Tibial artery (tissue), 4 donors: ENCODE data around the gene CRYBB3.

Experiments
- DNase-seq, 2 donors: peaks; one replicate each; pipeline ENCODE4 v3.0.0-alpha.2; 2019
- H3K27ac ChIP-seq, 2 donors: fragments of 200-600 bp; sonication (generic) in 1 of 2; 1 replicate in 1 of 2; 2 replicates in 1 of 2; pipeline ENCODE4 v1.5.1; 2018 to 2019; ENCODE audit warnings: mild to moderate bottlenecking in 1 of 2
- H3K27me3 ChIP-seq, 2 donors: fragments of 200-600 bp; sonication (generic) in 1 of 2; one replicate each; pipeline versions ENCODE4 v1.5.1 to v1.6.0; 2016 to 2019
- H3K36me3 ChIP-seq, 3 donors: fragments of 200-600 bp; sonication (generic) in 2 of 3; one replicate each; pipeline ENCODE4 v1.5.1; 2016 to 2019; ENCODE audit warnings: mild to moderate bottlenecking in 2 of 3
- H3K4me1 ChIP-seq, 4 donors: fragments of 200-600 bp; sonication (generic) in 2 of 4; 1 replicate in 3 of 4; 2 replicates in 1 of 4; pipeline ENCODE4 v1.5.1; 2016 to 2019
- H3K4me3 ChIP-seq, 2 donors: fragments of 200-600 bp; sonication (generic) in 1 of 2; 1 replicate in 1 of 2; 2 replicates in 1 of 2; pipeline ENCODE4 v1.5.1; 2018 to 2019; ENCODE audit warnings: mild to moderate bottlenecking in 2 of 2
- H3K9me3 ChIP-seq, 3 donors: fragments of 200-600 bp; sonication (generic) in 1 of 3; one replicate each; pipeline ENCODE4 v1.5.1; 2016 to 2019
- CTCF ChIP-seq, 2 experiments: fragments of 200-600 bp in 1 of 2; fragments of 450-650 bp in 1 of 2; IDR thresholded peaks; one replicate each; pipeline ENCODE4 v1.5.1; 2017 to 2019; ENCODE audit warnings: antibody characterized with exemption in 2 of 2, mild to moderate bottlenecking in 1 of 2, moderate library complexity in 1 of 2
- intact Hi-C: fragments of 100-400 bp; cut with DNase I; formaldehyde crosslinking; loops from one replicate; pipeline ENCODE4 v1.15.0; 2023; ENCODE audit warnings: low total_unique reads

The CRYBB3 gene

GRCh38 chr22:25160120-25160996 is 39.3 kb upstream of the CRYBB3 start:
- H3K36me3 ChIP-seq: peaks cover 0 to 16% (median 11%) of the 10 kb centered on the region in 3 donors
- H3K27ac ChIP-seq: no peak overlapping the region
- H3K4me3 ChIP-seq: no peak overlapping the region
- H3K27me3 ChIP-seq: no peaks in the 10 kb centered on the region
- no peak for TF ChIP-seq CTCF (IDR thresholded peaks at IDR 0.05)
- H3K4me1 ChIP-seq: peaks cover 0 to 51% (median 30%) of the 10 kb centered on the region in 4 donors
- intact Hi-C loops: no loop called here
- no peaks in the 10 kb centered on the region for H3K9me3 ChIP-seq
- DNase-seq: no peak

DNA sequence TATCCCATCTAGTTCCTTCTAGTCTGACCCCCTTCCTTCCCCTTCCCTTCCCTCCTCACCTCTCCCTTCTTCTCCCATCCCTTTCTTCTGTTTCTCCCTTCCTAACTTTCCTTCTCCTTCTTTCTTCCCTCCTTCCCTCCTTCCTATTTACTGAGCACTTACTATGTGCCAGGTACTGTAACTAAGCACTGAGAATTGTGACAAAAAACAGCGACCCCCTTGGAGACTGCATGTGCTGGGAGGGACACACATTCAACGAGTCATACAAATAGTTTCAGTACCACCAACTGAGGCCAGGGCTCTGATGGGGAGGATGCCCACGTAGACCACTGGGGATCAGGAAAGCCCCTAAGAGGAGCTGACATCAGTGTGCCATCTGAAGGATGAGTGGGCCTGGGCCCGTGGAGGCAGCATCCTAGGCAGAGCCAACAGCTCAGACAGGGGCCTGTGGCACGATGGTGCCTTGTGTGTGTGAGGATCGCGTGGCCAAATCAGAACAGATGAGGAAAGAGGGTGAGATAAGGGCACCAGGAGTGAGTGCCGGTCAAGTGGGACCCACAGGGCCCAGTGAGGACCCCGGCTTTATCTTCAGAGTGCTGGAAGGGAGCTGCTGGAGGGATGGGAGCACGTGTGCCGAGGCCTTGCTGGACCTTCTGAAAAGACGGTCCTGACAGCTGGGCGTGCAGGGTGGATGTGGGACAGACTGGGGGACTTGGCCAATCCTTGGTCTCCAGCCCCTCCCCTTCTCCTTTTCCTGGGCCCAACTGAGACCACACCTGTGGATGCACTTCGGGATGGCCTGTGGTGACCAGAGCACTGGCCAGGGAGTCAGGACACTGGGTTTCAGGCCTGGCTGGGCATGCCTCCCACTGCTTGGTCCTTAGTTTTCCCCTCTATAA is 38.4 kb upstream of the CRYBB3 start:
- peaks cover 0 to 60% (median 33%) of the 10 kb centered on the region in 4 donors for H3K4me1 ChIP-seq
- no peak overlapping the region for H3K4me3 ChIP-seq
- no peaks in the 10 kb centered on the region for H3K9me3 ChIP-seq
- H3K36me3 ChIP-seq: peaks cover 0 to 16% (median 11%) of the 10 kb centered on the region in 3 donors
- H3K27me3 ChIP-seq: no peaks in the 10 kb centered on the region
- intact Hi-C loops: no loop called here
- DNase-seq: no peak
- TF ChIP-seq CTCF (IDR thresholded peaks at IDR 0.05): no peak
- no peak overlapping the region for H3K27ac ChIP-seq

DNA sequence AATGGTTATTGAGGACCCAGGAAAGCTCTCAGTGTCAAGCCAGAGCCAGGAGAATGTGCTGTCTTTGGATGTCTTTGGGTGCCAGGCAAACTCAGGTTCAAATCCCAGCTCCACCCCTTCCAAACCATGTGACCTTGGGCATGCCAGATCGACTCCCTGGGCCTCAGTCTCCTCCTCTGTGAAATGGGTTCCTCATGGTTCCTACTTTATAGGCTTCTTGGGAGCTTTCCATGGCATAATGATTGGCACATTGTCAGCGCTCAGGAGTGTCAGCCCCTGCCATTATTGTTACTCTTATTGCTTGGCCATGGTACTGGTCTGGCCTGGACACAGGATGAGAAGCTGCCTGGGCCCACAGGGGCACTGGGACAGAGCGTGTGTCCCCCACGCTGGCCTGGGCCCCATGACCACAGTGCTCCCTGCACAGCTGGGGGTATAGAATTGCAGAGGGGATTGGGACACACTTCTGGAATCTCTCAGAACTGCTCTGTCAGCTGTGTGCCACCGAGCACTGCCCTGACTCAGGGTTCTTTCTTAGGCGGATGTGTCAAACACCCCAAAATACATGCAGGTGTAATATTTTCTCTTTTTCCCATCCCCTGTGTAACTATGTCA is 37.6 kb upstream of the CRYBB3 start:
- H3K27ac ChIP-seq: no peak overlapping the region
- intact Hi-C loops: no loop called here
- H3K27me3 ChIP-seq: no peaks in the 10 kb centered on the region
- no peaks in the 10 kb centered on the region for H3K9me3 ChIP-seq
- H3K4me3 ChIP-seq: no peak overlapping the region
- H3K4me1 ChIP-seq: peaks cover 0 to 61% (median 35%) of the 10 kb centered on the region in 4 donors
- peaks cover 0 to 16% (median 11%) of the 10 kb centered on the region in 3 donors for H3K36me3 ChIP-seq
- no peak for DNase-seq
- no peak for TF ChIP-seq CTCF (IDR thresholded peaks at IDR 0.05)

DNA sequence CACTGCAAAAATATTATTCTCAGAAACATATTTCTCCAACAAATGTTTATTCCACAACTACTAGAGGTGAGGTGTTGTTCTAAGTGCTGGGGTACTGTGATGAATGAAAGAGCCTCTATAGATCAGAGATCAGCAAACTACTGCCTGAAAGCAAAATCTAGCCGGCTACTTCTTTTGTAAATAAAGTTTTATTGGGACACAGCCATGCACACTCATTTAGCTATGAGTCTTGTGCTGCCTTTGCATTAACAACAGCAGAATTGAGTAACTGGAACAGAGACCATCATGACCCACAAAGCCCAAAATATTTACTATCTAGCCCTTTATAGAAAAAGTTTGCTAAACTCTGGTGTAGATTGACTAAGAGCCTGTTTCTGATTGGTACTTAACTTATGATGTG is 37.1 kb upstream of the CRYBB3 start:
- no peak overlapping the region for H3K4me3 ChIP-seq
- intact Hi-C loops: no loop called here
- no peaks in the 10 kb centered on the region for H3K27me3 ChIP-seq
- H3K36me3 ChIP-seq: peaks cover 0 to 16% (median 11%) of the 10 kb centered on the region in 3 donors
- H3K9me3 ChIP-seq: no peaks in the 10 kb centered on the region
- no peak overlapping the region for H3K27ac ChIP-seq
- H3K4me1 ChIP-seq: peaks cover 0 to 61% (median 37%) of the 10 kb centered on the region in 4 donors
- no peak for TF ChIP-seq CTCF (IDR thresholded peaks at IDR 0.05)
- DNase-seq: no peak

GRCh38 chr22:25165785-25166184 is 33.9 kb upstream of the CRYBB3 start:
- DNase-seq: no peak
- Histone ChIP-seq H3K9me3 (no peaks in the 10 kb centered on the region), H3K36me3 (peaks cover under 1 to 22% (median 8%) of the 10 kb centered on the region in 3 donors), H3K27ac (peak overlapping the region in 1 of 2 donors; percentile 22), H3K4me3 (no peak overlapping the region), H3K4me1 (peaks cover 0 to 54% (median 24%) of the 10 kb centered on the region in 4 donors), H3K27me3 (no peaks in the 10 kb centered on the region)
- intact Hi-C loops: no loop called here
- TF ChIP-seq CTCF (IDR thresholded peaks at IDR 0.05): no peak
